Purkinje cell (primary cell): ENCODE data around the gene TEX38. TPM values are rescaled to one million over a fixed set of nuclear protein-coding genes. Genes with fewer than 3 reads are reported as not detected.

ENCODE experiments used
- polyA plus RNA-seq: library from polyadenylated mRNA; unstranded; fragments of >200 nt; fragmentation: Nextera tagmentation; gene quantifications from 2 replicates; pipeline ENCODE4 v1.2.1, GENCODE V29; 2014

The TEX38 gene
- not detected in 2 replicates for polyA plus RNA-seq

DNA sequence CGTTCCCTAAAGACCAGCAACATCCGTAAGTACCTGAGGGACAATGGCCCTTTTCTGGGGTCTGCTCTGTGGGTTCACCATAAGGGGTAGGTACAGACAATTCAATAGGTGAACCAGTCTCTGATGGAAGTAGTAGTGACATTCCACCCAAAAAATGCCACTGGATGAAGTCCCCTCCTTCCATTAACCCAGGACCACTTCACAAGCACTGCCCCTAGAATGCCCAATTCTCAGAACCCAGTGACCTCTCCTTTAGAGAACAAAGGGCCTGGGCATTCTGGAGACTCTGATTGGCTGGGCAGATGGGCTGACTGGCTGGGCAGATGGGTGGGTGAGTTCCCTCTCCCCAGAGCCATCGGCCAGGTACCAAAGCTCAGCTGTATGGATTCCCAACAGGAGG is at the start of gene TEX38:
TSS of gene TEX38 (plus strand) at position 301 of the 400 bp plus-strand sequence. CDS start at position 382, 81 bp downstream.

DNA sequence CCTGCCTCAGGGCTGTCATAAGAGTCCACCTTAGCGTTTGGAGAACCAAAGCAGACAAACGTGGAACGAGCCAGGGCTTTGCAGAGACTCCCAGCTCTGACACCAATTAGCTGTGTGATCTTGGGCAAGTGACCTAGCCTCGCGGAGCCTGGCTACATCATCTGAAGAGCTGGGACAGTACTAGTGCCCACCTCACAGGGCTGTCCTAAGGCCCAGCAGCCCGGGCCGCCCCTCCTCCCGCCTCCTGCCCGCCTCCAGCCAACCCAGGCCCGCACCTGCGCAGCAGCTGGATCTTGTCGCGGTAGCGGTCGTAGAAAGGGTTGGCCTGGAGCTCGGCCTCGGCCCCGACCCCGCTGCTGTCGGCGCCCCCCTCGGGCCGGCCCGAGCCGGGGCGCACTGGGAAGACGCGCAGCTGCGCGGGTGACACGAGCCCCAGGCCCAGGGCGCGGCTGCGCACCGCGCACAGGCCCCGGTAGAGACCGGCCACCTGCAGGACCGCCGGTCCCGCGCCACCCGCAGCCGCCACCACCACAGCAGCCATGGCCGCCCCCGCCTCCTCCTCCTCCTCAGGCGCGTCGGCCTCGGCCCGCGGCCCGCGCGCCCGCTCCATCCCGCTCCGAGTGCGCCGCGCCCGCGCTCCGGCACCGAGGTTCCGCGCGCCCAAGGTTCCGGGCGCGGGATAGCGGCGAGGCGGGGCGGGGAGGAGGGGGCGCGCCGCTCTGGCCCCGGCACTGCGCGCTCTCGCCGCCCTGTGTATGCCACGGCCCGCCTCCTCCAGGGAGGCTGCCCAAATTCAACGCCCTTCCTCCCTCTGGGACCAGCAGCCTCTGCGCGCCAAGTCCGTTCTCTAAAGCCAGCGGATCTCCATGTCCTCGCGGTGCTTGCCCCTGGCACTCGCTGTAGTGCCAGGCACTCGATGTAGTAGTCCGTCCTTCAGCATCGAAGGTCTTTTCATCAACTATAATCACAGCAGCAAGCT is 3.6 kb upstream of the TEX38 start, which contains the start of gene ATPAF1:
TSS of gene ATPAF1 (minus strand) at position 583 of the 979 bp plus-strand sequence. CDS start at position 541, 42 bp downstream.

DNA sequence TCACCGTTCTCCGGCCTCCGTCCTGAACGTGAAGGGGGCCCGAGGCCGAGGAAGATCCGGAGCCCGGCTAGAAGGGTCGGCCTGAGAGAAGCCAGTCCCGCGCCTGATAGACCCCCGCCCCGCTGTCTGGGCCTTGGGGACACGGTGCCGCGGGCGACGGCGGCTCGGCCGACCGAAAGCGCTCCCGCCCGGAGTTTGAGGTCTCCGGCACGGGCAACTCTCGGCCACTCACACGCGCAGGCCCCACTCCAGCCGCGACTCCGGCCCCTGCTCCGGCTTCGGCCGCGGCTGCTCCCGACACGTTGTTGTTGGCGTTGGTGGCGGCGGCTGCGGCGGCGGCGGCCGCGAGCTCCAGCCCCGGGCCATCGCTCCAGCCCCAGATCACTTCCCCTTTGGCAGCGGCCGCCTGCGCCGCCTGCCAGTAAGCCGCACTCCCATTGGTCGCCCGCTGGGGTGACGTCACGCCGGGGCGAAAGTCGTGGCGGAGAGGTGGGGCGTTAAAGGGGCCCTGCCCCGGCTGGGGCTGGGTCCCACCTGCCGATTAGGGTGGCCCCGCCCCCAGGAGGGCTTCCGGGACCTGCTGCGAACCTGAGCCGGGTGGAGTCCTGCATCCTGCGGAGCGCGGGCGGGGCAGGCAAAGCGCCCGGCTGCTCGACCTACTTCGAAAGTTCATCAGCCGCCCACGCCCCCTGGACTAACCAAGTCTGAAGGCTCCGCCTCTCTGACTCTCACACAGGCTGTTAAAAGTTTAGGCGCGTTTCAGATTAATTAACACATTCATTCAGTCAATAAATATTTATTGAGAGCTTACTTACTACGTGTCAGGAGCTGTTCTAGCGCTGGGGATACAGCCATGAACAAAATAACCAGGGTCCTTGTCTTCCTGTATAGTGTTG is 47.3 kb downstream of the TEX38 start, which contains the start of gene EFCAB14:
TSS of gene EFCAB14 (minus strand) at position 388 of the 896 bp plus-strand sequence. CDS start 1,027 bp downstream, outside the sequence.

Other genes starting within 250 kb of the TEX38 start
- not detected in 2 replicates for gene DMBX1, start 182.0 kb upstream of the TEX38 start, polyA plus RNA-seq
- not detected in 2 replicates for gene KNCN, start 120.2 kb upstream of the TEX38 start, polyA plus RNA-seq
- 18.3 and 24.4 TPM in 2 replicates for gene MKNK1, start 67.6 kb upstream of the TEX38 start, polyA plus RNA-seq
- 0.84 TPM in 1 of 2 replicates, not detected in the other for gene MOB3C, start 55.0 kb upstream of the TEX38 start, polyA plus RNA-seq
- 71.3 and 93.1 TPM in 2 replicates for gene ATPAF1, start 3.5 kb upstream of the TEX38 start, polyA plus RNA-seq
- gene EFCAB14, start 47.3 kb downstream of the TEX38 start, polyA plus RNA-seq: 17.9 and 19.4 TPM in 2 replicates
- not detected in 2 replicates for gene CYP4B1, start 127.2 kb downstream of the TEX38 start, polyA plus RNA-seq